IPS DF 19.7 (cell line): ENCODE results near the gene SULT1A2.
"Not testable (repeated sequence)": the region's sequence is repeated elsewhere in the genome, so short reads cannot be mapped to it uniquely, and the experiment has no call there.

ENCODE experiments used
- DNase-seq: peaks from one replicate; pipeline ENCODE4 v3.0.0-alpha.2; 2013; ENCODE audit warnings: low read depth, low spot score

Gene SULT1A2

DNA sequence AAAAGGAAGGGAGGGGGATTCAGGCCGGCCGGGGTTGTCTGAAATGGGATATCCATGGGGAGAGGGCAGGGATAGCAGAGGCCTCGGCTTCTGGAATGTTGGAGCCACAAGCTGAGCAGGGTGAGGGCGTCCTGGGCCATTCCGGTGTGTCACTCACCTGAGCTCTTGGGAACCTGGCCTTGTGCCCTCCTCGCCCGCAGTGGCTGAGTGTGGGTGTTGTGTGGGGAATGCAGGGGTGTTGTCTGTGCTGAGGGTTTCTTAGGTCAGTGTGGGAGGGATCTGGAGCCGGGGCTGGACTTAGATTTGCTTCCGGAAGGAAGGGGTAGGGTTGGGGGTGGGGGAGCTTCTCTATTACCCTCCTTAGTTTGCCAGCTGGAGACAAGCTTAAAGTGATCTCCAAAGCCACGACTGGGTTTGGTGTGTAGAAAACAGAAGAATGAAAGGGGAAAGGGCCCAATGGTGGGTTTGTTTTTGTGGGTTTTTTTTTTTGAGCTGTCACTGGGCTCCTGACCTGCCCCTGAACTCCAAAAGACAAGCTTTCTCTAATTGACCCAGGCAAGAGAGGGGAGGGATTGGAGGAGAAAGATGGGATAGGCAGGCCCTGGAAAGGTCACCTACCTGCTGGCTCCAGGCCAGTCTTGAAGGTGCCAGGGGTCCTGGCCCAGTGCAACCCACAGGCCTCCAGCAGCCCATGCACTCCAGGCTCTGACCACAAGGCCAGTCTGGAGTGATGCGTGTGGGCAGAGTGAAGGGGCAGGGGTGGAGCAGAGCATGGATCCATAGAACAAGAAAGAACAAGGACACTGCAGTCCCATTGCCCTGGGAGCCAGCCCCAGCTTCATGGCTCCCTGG, at the start of gene SULT1A2:
TSS of gene SULT1A2 (minus strand) at position 211 of the 852 bp plus-strand sequence. CDS start 1,120 bp downstream, outside the sequence.
- DNase-seq, result no peak

DNA sequence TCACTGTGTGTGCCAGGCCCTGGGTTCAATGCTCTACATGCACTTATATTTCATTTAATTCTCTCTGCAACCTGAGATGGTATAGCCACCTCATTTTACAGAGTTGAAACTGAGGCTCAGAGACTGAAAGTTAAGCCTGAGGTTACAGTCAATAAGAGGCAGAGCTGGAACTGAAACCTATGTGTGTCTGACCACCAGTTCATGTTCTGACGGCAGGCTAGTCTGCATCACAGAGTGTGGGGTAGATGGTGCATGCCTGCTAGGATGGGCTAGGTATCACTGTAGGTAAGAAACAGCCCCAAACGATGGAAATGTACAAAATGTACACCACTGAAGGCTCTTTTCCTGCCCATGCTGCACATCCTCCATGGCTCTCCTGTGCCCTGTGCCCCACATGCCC, 43.1 kb upstream of the SULT1A2 start:
- not testable (repeated sequence) for DNase-seq

DNA sequence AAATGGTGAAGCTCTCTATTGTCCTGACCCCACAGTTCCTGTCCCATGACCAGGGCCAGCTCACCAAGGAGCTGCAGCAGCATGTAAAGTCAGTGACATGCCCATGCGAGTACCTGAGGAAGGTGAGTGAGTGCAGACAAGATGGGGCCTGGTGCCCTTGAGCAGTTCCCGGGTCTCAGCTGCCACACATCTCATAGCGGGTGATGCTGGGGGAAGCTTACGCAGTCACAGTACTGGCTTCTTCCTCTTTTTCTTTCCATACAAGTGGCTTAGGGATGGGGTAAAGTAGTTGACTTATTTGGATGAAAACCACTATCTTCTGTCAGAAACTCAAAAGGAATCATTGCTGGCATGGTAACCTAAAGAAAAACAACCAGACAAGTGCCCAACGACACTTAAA, 41.5 kb upstream of the SULT1A2 start:
- not testable (repeated sequence) for DNase-seq

DNA sequence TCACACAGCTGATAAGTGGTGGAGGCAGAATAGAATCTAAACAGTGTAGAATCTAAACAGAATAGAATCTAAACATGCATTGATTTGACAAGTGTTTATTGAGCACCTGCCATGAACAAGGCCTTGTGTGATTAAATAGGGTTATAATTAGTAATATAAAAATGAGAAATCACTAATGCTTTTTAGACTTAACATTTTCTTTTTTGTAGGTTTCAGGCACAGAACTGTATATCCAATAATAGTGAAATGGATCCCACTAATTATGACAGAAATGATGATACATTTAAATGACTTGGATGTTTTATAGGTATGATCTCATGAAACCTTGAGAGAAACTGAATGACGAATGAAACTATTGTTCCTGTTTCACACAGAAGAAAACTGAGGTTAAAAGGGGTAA, 40.9 kb upstream of the SULT1A2 start, which contains the start of gene NPIPB8:
TSS of gene NPIPB8 (plus strand) at position 301 of the 400 bp plus-strand sequence. CDS start 296 bp downstream, outside the sequence.
- not testable (repeated sequence) for DNase-seq

DNA sequence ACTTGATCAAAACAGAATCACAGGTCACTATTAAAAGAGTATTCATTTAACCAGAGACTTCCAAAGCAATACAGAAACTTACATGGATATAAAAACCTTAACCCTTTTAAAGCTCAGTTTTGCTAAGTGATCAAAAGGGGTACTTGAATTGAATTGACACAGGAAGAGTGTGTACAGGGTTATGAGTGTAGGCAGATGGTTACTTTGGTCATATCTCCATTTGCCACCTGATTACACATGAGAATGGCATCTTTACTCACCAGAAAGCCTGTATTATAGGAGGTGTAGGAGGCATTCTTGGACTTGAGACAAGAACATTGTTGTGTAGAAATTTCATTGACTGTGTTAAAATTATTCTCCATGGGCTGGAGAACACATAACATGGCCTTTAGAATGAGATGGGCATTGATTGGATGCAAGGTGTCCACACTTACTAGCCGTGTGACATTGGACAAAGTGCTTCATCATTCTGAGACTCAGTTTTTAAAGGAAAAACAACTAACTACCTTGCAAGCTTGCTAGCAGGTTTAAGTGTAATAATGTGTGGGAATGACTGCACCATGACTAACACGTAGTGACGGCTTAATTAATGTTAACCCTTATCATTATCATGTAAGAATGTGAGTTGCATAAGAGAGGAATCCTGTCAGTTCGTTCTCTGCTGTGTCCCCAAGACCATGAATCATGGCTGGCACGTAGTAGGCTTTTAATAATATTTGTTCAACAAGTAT, 39.4 kb upstream of the SULT1A2 start:
- DNase-seq, result not testable (repeated sequence)

DNA sequence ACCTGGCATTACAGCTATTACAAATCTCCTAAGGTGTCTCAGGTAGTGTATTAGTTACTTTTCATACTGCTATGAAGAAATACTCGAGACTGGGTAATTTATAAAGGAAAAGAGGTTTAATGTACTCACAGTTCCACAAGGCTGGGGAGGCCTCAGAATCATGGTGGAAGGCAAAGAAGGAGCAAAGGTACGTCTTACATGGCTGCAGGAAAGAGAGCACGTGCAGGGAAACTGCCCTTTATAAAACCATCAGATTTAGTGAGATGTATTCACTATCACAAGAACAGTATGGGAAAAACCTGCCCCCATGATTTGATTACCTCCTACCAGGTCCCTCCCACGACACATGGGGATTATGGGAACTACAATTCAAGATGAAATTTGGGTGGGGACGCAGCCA, 34.1 kb upstream of the SULT1A2 start:
- DNase-seq, result not testable (repeated sequence)

DNA sequence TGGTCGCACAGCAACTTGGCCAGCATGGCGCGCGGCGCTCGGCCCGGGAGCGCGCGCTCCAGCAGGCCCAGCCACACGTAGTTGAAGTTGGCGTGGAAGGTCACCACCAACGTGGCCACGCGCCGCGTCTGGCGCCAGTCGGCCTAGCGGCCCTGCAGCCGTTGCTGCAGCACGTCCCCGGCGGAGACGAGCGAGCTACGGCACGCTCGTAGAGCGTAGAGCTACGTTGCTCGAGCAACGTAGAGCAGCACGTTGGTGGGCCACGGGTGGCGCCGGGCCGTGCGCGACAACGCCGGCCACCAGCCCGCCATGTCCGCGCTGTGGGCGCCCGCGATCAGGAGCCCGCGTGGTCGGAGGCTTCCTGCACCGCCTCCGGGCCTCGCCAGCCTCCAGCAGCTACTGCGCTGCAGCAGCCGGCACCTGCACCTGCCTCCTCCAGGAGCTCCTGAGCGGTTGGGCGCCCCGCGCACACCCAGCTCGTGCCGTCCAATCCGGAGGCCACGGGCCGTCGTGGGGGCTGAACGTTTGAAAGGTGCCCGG, 26.4 kb upstream of the SULT1A2 start:
- DNase-seq, result no peak

DNA sequence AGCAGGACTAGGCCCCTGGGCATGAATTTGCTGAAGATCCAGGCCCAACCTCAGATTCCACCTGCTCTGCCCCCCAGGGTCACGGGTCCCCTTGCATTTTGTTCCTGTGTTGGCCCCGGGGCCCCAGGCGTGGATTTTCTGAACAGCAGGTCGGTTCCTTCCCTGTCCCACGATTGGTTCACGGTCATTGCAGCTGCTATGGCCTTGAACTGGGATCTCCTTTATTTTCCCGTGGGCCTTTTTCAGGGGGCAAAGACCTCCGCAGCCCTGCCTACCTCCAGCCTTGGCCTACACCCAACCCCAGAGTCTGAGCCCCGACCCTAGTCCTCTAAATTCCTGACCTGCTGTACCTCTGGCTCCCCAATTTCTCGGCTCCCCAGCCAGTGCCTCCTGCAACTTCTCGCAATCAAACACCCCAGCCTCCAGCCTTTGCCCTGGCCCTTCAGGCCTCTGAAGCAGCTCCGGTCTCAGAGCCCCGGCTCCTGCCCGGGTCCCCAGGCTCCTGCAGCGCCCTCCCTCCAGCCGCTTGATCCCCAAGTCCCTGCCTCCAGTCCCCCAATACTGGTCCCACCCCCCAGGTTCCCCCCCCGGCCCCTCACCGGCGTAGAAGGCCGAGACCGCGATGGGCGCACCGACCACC, 25.8 kb upstream of the SULT1A2 start:
- DNase-seq, result not testable (repeated sequence)

DNA sequence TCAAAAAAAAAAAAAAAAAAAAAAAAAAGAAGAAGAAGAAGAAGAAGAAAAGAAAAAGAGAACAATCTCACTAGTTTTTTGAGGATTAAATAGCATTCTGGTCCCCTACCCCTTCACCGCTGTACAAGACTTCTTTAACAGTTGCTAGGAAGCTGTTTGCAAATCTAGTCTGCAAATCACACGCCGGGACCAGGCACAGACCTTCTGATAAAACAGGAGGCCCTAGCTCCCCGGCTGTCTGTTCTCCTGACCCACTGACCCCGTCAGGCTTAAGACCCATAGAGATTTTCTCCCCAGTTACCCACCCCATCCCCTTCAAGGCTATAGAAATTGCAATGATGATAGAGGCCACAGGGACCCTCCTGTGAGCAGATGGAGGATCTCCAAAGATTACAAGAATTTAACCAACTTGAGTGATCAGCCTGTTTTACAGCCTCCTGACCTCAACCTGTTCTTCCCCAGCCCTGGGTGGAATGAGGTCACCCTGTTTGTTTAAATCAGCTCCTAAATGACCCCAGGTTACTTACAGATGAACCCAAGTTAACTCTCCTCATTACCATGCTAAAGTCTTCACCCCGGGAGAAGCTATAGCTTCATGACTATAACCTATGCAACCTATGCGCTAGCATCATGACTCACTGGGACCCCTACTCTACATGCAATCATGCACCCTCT, 24.8 kb upstream of the SULT1A2 start:
- no peak for DNase-seq

DNA sequence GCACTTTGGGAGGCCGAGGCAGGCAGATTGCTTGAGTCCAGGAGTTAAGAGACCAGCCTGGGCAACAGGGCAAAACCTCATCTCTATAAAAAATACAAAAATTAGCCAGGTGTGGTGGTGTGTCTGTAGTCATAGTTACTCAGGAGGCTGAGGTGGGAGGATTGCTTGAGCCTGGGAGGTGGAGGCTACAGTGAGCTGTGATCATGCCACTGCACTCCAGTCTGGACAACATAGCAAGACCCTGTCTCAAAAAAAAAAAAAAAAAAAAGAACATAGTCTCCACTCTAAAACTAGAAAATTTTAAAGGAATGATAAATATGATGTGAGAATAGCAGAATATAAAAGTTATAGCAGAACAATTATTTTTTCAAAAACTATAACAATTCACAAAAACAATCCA, 23.5 kb upstream of the SULT1A2 start:
- DNase-seq, result not testable (repeated sequence)

DNA sequence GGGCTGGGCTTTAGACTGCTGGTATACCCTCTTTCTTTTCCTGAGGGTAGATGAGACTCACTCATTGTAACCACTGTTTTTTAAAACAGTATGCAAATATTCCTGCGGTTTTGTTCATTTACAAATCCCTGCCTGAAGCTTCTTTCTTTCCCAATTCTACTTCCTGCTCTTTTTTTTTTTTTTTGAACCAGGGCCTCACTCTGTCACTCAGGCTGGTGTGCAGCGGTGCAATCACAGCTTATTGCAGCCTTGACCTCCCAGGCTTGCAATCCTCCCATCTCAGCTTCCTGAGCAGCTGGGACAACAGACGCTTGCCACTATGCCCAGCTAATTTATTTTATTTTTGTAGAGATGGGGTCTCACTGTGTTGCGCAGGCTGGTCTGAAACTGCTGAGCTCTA, 21.0 kb upstream of the SULT1A2 start:
- DNase-seq, result no peak

DNA sequence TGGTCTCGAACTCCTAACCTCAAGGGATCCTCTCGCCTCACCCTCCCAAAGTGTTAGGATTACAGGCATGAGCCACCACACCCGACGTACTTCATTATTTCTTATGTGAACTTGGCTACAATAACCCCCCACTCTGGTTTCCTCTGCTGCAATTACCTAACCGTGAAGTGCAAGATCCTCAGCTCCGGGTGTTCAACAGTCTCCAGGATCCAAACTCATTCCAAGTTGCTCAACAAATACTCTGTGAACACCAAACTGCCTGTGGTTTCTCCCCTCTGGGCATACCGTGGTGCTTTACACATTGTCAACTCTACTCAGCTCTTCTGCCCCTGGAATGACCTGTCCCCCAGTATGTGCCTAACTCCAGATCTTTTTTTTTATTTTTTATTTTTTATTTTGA, 19.8 kb upstream of the SULT1A2 start:
- DNase-seq, result no peak

DNA sequence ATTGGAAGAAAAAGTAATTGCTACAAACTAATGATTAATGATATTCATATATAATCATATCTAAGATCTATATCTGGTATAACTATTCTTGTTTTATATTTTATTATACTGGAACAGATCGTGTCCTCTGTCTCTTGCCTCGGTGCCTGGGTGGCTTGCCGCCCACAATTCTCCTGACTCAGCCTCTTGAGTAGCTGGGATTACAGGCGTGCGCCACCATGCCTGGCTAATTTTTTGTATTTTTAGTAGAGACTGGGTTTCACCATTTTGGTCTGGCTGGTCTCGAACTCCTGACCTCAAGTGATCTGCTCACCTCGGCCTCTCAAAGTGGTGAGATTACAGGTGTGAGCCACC, 19.4 kb upstream of the SULT1A2 start:
- DNase-seq, result not testable (repeated sequence)

DNA sequence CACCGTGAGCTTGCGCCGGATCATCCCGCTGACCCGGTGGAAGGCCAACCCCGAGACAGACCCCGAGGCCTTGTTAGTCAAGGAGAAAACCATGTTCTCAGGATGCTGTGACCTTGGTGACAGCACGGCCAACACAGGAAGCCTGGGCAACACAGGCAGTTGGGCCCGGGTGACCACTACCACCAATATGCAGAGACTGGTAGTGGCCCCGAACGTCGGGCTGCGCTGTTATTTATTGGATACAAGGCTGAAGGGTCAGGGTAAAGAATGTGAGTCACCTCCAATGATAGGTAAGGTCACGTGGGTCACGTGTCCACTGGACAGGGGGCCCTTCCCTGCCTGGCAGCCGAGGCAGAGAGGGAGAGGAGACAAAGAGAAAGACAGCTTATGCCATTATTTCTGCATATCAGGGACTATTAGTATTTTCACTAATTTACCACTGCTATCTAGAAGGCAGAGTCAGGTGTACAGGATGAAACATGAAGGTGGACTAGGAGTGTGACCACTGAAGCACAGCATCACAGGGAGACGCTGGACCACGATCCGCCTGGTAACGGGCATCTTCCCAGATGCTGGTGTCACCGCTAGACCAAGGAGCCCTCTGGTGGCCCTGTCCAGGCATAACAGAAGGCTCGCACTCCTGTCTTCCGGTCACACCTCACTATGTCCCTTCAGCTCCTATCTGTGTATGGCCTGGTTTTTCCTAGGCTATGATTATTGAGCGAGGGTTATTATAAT, 18.8 kb upstream of the SULT1A2 start:
- DNase-seq, result not testable (repeated sequence)

DNA sequence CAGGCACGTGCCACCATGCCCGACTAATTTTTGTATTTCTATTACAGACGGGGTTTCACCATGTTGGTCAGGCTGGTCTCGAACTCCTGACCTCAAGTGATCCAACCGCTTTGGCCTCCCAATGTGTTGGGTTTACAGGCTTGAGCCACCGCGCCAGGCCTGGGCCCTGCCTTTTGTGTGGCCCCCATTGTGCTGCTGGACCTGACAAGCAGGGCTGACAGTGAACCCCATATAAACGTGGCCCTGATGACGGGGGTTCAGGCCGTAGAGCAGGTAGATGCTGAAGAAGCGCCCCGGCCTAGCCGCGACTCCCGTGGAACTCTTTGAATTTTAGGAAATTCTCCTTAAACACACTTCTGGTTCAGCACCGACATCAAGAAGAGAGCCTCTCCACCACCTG, 17.7 kb upstream of the SULT1A2 start:
- DNase-seq, result not testable (repeated sequence)

DNA sequence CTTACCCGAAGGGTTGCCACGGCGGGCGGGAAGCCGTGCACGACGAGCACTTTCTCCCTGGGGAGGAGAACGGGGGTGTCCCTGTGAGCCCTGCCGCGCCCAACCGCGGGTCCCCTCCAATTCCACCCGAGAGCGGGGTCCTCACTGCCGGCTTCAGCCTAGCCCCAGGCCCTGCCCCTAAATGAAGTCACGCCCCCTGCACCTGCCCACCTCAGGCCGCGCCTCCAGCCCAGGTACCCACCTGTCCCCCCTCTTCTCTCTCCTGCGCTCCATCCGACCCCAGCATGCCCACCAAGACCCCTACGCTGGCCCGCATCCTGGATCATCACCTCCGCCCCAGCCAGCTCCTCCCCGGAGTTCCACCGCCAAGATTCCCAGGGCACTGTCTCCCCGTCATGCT, 17.1 kb upstream of the SULT1A2 start:
- not testable (repeated sequence) for DNase-seq

DNA sequence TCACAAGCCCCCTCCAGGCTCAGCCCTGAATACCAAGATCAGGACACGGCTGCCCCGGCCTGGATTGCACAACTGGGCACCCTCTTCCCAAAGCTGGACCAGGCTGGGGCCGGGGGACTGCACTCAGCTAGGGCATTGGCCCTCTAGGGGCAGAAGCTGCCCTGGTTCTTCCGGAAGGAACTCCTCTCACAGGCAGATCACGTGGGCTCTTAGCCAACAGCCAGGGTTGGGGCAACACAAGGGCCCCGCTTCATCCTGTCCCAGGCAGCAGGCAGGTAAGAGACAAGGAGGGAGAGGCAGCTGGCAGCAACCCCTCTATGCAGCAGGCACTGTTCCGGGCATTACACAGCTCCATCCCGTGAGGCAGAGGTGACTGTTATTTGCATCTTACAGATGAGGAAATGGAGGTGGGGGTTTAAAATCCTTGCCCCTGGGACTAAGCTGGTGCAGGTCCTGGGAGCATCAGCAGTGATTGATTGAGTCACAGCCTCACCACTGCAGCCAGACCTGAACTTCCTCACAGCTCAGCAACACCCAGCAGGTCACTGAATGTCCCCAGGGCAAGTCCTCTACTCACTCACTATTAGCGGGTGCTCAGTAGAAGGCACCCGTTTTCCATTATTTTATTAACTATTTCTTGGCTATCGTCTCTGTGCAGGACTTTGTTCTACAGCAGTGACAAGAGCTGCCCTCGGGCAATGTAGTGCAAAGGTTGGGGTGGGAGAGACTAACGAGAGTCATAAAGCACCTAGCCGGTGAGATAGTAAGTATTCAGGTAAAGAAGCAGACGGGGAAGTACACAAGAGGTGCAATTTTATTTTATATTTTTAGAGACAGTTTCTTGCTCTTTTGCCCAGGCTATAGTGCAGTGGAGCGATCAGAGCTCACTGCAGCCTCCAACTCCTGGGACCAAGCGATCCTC, 15.8 kb upstream of the SULT1A2 start:
- DNase-seq, result not testable (repeated sequence)

DNA sequence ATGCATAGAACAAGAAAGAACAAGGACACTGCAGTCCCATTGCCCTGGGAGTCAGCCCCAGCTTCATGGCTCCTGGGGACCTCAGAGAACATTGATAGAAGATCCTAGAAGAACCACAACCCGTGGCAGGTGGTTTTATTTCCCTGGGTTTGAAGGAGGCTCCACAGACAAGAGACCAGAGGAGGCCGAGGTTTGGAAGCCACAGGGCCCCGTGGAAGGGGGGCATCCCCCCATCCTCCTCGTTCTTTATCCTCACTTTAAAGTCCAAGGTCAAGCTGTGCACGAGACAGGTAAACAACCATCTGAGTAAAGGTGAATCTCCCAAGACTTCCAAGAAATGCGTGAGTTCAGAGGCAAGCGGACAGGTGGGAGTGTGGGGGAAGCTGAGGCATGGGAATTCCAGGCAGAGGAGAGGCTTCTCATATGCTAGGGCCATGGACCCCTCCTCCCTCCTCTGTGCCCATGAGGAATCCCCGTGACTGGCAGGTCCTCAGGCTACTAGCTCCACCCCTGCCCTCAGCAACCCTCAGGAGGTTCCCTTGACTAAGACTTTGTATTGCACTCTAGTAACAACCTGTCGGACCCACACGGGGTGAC, 13.8 kb upstream of the SULT1A2 start:
- DNase-seq, result no peak
